Measurements from ENCODE around the gene ASCC2. TPM values are rescaled to one million over a fixed set of nuclear protein-coding genes. Genes with fewer than 3 reads are reported as not detected.
A peak's percentile ranks its signal among the peaks of the same experiment; 100 is the strongest.

ASCC2 gene
- total and polyA plus RNA-seq, 10 donors = 34.1 to 89.0 (median 62.9) TPM

DNA sequence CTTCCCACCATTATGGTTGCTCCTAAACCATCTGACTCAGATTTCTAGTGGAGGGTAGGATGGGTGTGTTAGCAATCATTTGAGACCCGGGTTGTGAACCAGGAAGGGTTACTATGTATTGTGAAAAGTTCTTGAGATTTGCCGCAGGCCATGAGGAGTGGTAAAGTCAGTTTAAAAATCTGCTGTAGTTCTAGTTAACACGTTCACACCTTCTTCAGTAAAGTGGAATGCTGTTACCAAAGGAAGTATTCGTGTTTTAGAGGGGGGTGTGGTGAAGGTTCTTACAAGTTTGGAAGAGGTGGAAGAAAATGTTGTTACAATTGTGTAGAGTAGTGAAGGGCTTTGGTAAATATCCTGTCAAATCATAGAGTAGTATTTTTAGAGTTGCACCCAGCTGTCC is 47.5 kb upstream of the ASCC2 start:
- H3K9me3 ChIP-seq = no peaks in the 10 kb centered on the region
- TF ChIP-seq POLR2A (IDR thresholded peaks at IDR 0.05) = no peak
- 51 to 72% (median 59%) methylated on average over 4 of the region's 4 CpGs for WGBS, 5 donors
- H3K27me3 ChIP-seq (replicated peaks in 1 of 7) = no peaks in the 10 kb centered on the region
- intact Hi-C loops (cut with DNase I; ENCODE audit: low total_unique reads) = no loop called here
- H3K36me3 ChIP-seq = no peaks in the 10 kb centered on the region
- H3K4me1 ChIP-seq = peaks cover 14 to 80% (median 61%) of the 10 kb centered on the region in 6 donors
- DNase-seq = no peak
- peak overlapping the region in 3 of 8 donors; percentile 86 to 95 (median 88) for H3K4me3 ChIP-seq
- H3K27ac ChIP-seq = peak overlapping the region in 6 of 8 donors; percentile 8 to 99 (median 77)

DNA sequence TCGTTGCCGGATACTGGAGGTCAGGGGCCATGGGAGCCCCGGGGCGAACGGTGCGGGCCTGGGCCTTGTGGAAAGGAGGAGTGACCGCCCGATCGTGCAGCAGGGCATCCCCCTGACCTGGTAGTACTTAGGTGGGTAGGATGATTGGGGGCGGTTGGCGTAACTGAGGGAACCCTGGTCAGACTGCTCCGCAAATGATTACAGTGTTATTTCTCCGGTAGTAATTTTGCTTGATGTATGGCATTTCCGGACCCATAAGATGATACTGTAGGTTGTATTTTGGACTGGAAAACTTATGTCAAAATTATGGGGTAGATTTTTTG is 45.7 kb upstream of the ASCC2 start:
- intact Hi-C loops (cut with DNase I; ENCODE audit: low total_unique reads) = no loop called here
- no peak for TF ChIP-seq CTCF (IDR thresholded peaks at IDR 0.05 in 8 of 11, conservative IDR thresholded peaks at IDR 0.05 in 3 of 11)
- TF ChIP-seq POLR2AphosphoS5 (IDR thresholded peaks at IDR 0.05) = no peak
- no peak for TF ChIP-seq POLR2A (IDR thresholded peaks at IDR 0.05)
- Histone ChIP-seq H3K9me3 (no peaks in the 10 kb centered on the region), H3K27ac (peak overlapping the region; percentile 94 to 99 (median 98)), H3K36me3 (no peaks in the 10 kb centered on the region), H3K27me3 (replicated peaks in 1 of 7) (no peaks in the 10 kb centered on the region), H3K4me1 (peaks cover 14 to 61% (median 51%) of the 10 kb centered on the region in 6 donors), H3K4me3 (peak overlapping the region; percentile 77 to 95 (median 88))
- no peak for DNase-seq
- WGBS, 5 donors = 1 to 2% (median 1%) methylated on average over 3 to 14 of the region's 14 CpGs

- H3K27me3 ChIP-seq (replicated peaks in 1 of 7) = no peaks in the 10 kb centered on the region
- TF ChIP-seq CTCF (IDR thresholded peaks at IDR 0.05 in 8 of 11, conservative IDR thresholded peaks at IDR 0.05 in 3 of 11) (peak; percentile 10 to 69 (median 49)), POLR2AphosphoS5 (IDR thresholded peaks at IDR 0.05) (peak; percentile 88 to 91 (median 89)), POLR2A (IDR thresholded peaks at IDR 0.05) (peak in 1 of 3 donors; percentile 27)
- intact Hi-C loops (cut with DNase I; ENCODE audit: low total_unique reads) = no loop called here
Observed at GRCh38 chr22:29883045-29883774, 45.1 kb upstream of the ASCC2 start, which contains the start of gene MTMR3. Gene MTMR3, plus strand, starts transcription at chr22:29883174. Its CDS starts 87,886 bp downstream, at chr22:29971060.

GRCh38 chr22:29882716-29883044 is 44.6 kb upstream of the ASCC2 start:
- DNase-seq = no peak
- intact Hi-C loops (cut with DNase I; ENCODE audit: low total_unique reads) = no loop called here
- Histone ChIP-seq H3K27me3 (replicated peaks in 1 of 7) (no peaks in the 10 kb centered on the region), H3K4me1 (peaks cover 11 to 51% (median 43%) of the 10 kb centered on the region in 6 donors), H3K36me3 (no peaks in the 10 kb centered on the region), H3K9me3 (no peaks in the 10 kb centered on the region), H3K27ac (peak overlapping the region in 7 of 8 donors; percentile 96 to 99 (median 99)), H3K4me3 (peak overlapping the region; percentile 77 to 95 (median 88))
- 0 to 1% (median 0%) methylated on average over 5 of the region's 5 CpGs for WGBS, 5 donors
- no peak for TF ChIP-seq POLR2AphosphoS5 (IDR thresholded peaks at IDR 0.05)
- TF ChIP-seq CTCF (IDR thresholded peaks at IDR 0.05 in 8 of 11, conservative IDR thresholded peaks at IDR 0.05 in 3 of 11) = no peak
- TF ChIP-seq POLR2A (IDR thresholded peaks at IDR 0.05) = no peak

More at GRCh38 chr22:29883045-29883774, 45.1 kb upstream of the ASCC2 start, which contains the start of gene MTMR3:
- Histone ChIP-seq H3K27ac (peak within 1 kb of the TSS; percentile 94 to 99 (median 98)), H3K4me1 (peaks cover 14 to 56% (median 48%) of the 10 kb centered on the region in 6 donors), H3K4me3 (peak within 1 kb of the TSS; percentile 77 to 95 (median 88)), H3K9me3 (no peaks in the 10 kb centered on the region), H3K36me3 (no peaks in the 10 kb centered on the region)
- DNase-seq = peak; percentile 99
- WGBS, 5 donors = 0 to 1% (median 1%) methylated on average over 33 to 82 of the region's 82 CpGs

Measured in spleen (tissue), 11 donors.